Neural progenitor cell (in vitro differentiated cells): ENCODE results near the gene DIRAS2. TPM values are rescaled to one million over a fixed set of nuclear protein-coding genes. Genes with fewer than 3 reads are reported as not detected.
"Not testable (repeated sequence)": the region's sequence is repeated elsewhere in the genome, so short reads cannot be mapped to it uniquely, and the experiment has no call there.

ENCODE experiments used
- DNase-seq: peaks from one replicate; pipeline ENCODE4 v3.0.0-alpha.2; 2016; ENCODE audit warnings: low spot score
- H2AFZ ChIP-seq: fragments of 200-600 bp; sonication (generic); replicated peaks from 2 replicates; pipeline ENCODE4 v1.6.1; 2016; ENCODE audit warnings: antibody characterized with exemption
- H3F3A ChIP-seq: fragments of 200-600 bp; sonication (generic); 2 replicates; pipeline ENCODE4 v1.6.1; 2016; ENCODE audit warnings: antibody characterized with exemption, low read depth
- H3K27ac ChIP-seq: fragments of 200-600 bp; sonication (generic); 2 replicates; pipeline ENCODE4 v1.5.1; 2016; ENCODE audit warnings: mild to moderate bottlenecking
- H3K27me3 ChIP-seq: fragments of 200-600 bp; sonication (generic); 2 replicates; pipeline ENCODE4 v1.6.1; 2016; ENCODE audit warnings: mild to moderate bottlenecking, moderate library complexity
- H3K36me3 ChIP-seq: fragments of 200-600 bp; sonication (generic); 2 replicates; pipeline ENCODE4 v1.5.1; 2016
- H3K4me1 ChIP-seq: fragments of 200-600 bp; sonication (generic); 2 replicates; pipeline ENCODE4 v1.6.1; 2016; ENCODE audit warnings: mixed run types
- H3K4me2 ChIP-seq: fragments of 200-600 bp; sonication (generic); 2 replicates; pipeline ENCODE4 v1.6.1; 2016
- H3K4me3 ChIP-seq: fragments of 200-600 bp; sonication (generic); 2 replicates; pipeline ENCODE4 v1.5.1; 2016
- H3K79me2 ChIP-seq: fragments of 200-600 bp; sonication (generic); 2 replicates; pipeline ENCODE4 v1.6.1; 2016; ENCODE audit warnings: low read depth
- H3K9ac ChIP-seq: fragments of 200-600 bp; sonication (generic); 2 replicates; pipeline ENCODE4 v1.6.1; 2016
- H3K9me3 ChIP-seq: fragments of 200-600 bp; sonication (generic); 2 replicates; pipeline ENCODE4 v1.5.1; 2016; ENCODE audit warnings: low read depth
- H4K20me1 ChIP-seq: fragments of 200-600 bp; sonication (generic); 2 replicates; pipeline ENCODE4 v1.6.1; 2016; ENCODE audit warnings: low read depth
- H3K27ac Mint-ChIP-seq: 3 replicates; pipeline ENCODE4 v1.8.0; 2021; ENCODE audit warnings: mixed read lengths
- H3K27me3 Mint-ChIP-seq: 2 replicates; pipeline ENCODE4 v1.8.0; 2022; ENCODE audit warnings: low read depth, mild to moderate bottlenecking, inconsistent platforms, moderate library complexity, mixed read lengths; ENCODE audit not compliant: insufficient read depth
- H3K36me3 Mint-ChIP-seq: 3 replicates; pipeline ENCODE4 v1.8.0; 2021; ENCODE audit warnings: mixed read lengths
- H3K4me1 Mint-ChIP-seq: 3 replicates; pipeline ENCODE4 v1.8.0; 2021; ENCODE audit warnings: mixed read lengths
- H3K4me3 Mint-ChIP-seq: 3 replicates; pipeline ENCODE4 v1.8.0; 2021; ENCODE audit warnings: mild to moderate bottlenecking, moderate library complexity, mixed read lengths
- H3K9me3 Mint-ChIP-seq: 3 replicates; pipeline ENCODE4 v1.8.0; 2020; ENCODE audit warnings: mixed read lengths
- EZH2 ChIP-seq: fragments of 200-600 bp; sonication (generic); IDR thresholded peaks from 2 replicates; pipeline ENCODE4 v1.6.1; 2017; ENCODE audit warnings: antibody characterized with exemption, mild to moderate bottlenecking, moderate library complexity
- EZH2phosphoT487 ChIP-seq: fragments of 200-600 bp; sonication (generic); IDR thresholded peaks from 2 replicates; pipeline ENCODE4 v1.6.1; 2017; ENCODE audit warnings: antibody characterized with exemption
- total RNA-seq: library from RNA; depleted of rRNA; stranded (reverse); fragments of >200 nt; gene quantifications from 2 replicates; pipeline ENCODE4 v1.2.3, GENCODE V29; 2015; ENCODE audit warnings: low replicate concordance
- TF ChIP-seq, protein P1 (sequence below): fragments of 200-600 bp; sonication (generic); IDR thresholded peaks from 2 replicates; pipeline ENCODE4 v1.5.1; 2017; ENCODE audit warnings: antibody characterized with exemption, mild to moderate bottlenecking

Gene DIRAS2
- total RNA-seq, 1 donor from 2014 or later: not detected

DNA sequence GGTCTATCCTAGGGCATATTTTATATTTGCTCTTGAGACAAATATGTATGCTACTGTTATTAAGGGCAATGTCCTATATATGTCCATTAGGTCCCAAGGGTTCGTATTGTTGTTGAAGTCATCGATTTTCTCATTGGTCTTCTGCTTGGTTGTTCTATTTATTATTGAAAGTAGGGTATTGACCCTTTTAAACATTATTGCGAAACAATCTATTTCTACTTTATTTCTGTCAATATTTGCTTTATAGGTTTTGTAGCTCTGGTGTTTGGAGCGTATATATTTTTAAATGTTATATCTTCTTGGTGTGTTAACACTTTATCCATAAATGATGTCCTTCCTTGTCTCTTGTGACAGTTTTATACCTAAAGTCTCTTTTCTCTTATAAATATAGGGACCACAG is 16.2 kb upstream of the DIRAS2 start:
- Histone ChIP-seq H2AFZ (no peak overlapping the region), H3K4me3 (no peak overlapping the region), H3K36me3 (no peaks in the 10 kb centered on the region), H3K4me1 (no peaks in the 10 kb centered on the region), H3K27me3 (no peaks in the 10 kb centered on the region), H3K4me2 (no peak overlapping the region), H3K9me3 (no peaks in the 10 kb centered on the region), H4K20me1 (no peaks in the 10 kb centered on the region), H3K27ac (no peak overlapping the region), H3K79me2 (no peaks in the 10 kb centered on the region), H3K9ac (no peak overlapping the region), H3F3A (no peaks in the 10 kb centered on the region)
- Mint-ChIP-seq H3K4me1 (no peaks in the 10 kb centered on the region), H3K27ac (no peak overlapping the region), H3K4me3 (no peak overlapping the region), H3K27me3 (no peaks in the 10 kb centered on the region), H3K36me3 (no peaks in the 10 kb centered on the region), H3K9me3 (peaks cover 6% of the 10 kb centered on the region)
- DNase-seq: no peak
- TF ChIP-seq EZH2phosphoT487: no peak
- TF ChIP-seq, protein P1, sequence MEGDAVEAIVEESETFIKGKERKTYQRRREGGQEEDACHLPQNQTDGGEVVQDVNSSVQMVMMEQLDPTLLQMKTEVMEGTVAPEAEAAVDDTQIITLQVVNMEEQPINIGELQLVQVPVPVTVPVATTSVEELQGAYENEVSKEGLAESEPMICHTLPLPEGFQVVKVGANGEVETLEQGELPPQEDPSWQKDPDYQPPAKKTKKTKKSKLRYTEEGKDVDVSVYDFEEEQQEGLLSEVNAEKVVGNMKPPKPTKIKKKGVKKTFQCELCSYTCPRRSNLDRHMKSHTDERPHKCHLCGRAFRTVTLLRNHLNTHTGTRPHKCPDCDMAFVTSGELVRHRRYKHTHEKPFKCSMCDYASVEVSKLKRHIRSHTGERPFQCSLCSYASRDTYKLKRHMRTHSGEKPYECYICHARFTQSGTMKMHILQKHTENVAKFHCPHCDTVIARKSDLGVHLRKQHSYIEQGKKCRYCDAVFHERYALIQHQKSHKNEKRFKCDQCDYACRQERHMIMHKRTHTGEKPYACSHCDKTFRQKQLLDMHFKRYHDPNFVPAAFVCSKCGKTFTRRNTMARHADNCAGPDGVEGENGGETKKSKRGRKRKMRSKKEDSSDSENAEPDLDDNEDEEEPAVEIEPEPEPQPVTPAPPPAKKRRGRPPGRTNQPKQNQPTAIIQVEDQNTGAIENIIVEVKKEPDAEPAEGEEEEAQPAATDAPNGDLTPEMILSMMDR: no peak
- no peak for TF ChIP-seq EZH2

DNA sequence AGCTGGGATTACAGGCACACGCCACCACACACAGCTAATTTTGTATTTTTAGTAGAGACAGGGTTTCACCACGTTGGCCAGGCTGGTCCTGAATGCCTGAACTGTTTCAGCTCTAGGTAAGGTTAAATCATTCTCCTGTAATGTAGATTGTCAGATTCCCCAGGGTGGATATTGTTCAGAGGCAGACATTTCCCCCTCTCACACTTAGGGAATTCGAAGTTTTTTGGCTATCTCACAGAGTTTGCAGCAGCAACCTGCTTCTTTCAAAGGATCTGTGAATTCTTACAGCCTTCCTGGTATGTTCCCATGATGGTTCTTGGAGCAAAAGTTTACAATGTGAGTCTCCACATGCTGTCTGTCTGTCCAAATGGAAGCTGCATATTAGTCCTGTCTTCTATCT is 15.6 kb upstream of the DIRAS2 start:
- no peaks in the 10 kb centered on the region for H3K36me3 ChIP-seq
- TF ChIP-seq EZH2: no peak
- TF ChIP-seq EZH2phosphoT487: no peak
- TF ChIP-seq, protein P1: no peak
- H3K9me3 ChIP-seq: no peaks in the 10 kb centered on the region
- no peaks in the 10 kb centered on the region for H3K79me2 ChIP-seq
- H3K4me2 ChIP-seq: no peak overlapping the region
- DNase-seq: no peak
- H3K4me3 ChIP-seq: no peak overlapping the region
- H3K27me3 ChIP-seq: no peaks in the 10 kb centered on the region
- no peaks in the 10 kb centered on the region for H3K4me1 ChIP-seq
- H3K4me3 Mint-ChIP-seq: no peak overlapping the region
- H3K27ac ChIP-seq: no peak overlapping the region
- no peaks in the 10 kb centered on the region for H3F3A ChIP-seq
- no peak overlapping the region for H3K27ac Mint-ChIP-seq
- H4K20me1 ChIP-seq: no peaks in the 10 kb centered on the region
- no peak overlapping the region for H2AFZ ChIP-seq
- H3K4me1 Mint-ChIP-seq: no peaks in the 10 kb centered on the region
- H3K9ac ChIP-seq: no peak overlapping the region
- peaks cover 5% of the 10 kb centered on the region for H3K9me3 Mint-ChIP-seq
- no peaks in the 10 kb centered on the region for H3K27me3 Mint-ChIP-seq
- H3K36me3 Mint-ChIP-seq: no peaks in the 10 kb centered on the region

DNA sequence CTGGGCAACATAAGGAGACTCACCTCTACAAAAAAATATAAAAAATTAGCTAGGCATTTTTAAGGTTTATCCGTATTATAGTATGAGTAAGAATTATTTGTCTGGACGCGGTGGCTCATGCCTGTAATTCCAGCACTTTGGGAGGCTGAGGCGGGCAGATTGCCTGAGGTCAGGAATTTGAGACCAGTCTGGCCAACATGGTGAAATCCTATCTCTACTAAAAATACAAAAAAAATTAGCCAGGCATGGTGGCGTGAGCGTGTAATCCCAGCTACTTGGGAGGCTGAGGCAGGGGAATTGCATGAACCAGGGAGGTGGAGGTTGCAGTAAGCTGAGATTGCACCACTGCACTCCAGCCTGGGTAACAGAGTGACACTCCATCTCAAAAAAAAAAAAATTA is 14.3 kb upstream of the DIRAS2 start:
- H3K9me3 ChIP-seq, H3K27ac Mint-ChIP-seq, H3K27me3 Mint-ChIP-seq: not testable (repeated sequence)

DNA sequence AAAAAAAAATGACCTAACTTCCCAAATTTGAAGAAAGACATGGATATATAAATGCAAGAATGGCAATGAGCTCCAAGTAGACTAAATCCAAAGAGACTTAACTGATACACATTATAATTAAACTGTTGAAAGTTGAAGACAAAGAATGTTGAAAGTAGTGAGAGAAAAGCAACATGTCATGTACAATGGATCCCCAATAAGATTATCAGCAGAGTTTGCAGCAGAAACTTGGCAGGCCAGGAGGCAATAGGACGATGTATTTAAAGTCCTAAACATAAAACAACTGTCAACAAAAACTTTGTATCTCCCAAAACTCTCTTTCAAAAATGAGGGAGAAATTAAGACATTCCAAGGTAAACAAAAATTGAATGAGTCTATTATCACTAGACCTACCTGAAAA is 8.6 kb upstream of the DIRAS2 start:
- Histone ChIP-seq H4K20me1 (no peaks in the 10 kb centered on the region), H3F3A (no peaks in the 10 kb centered on the region), H2AFZ (no peak overlapping the region), H3K9me3 (peaks cover 14% of the 10 kb centered on the region), H3K79me2 (no peaks in the 10 kb centered on the region), H3K4me1 (no peaks in the 10 kb centered on the region), H3K27me3 (no peaks in the 10 kb centered on the region), H3K27ac (no peak overlapping the region), H3K4me3 (no peak overlapping the region), H3K9ac (no peak overlapping the region), H3K4me2 (no peak overlapping the region), H3K36me3 (no peaks in the 10 kb centered on the region)
- Mint-ChIP-seq H3K9me3 (peaks cover 17% of the 10 kb centered on the region), H3K27me3 (peaks cover 8% of the 10 kb centered on the region), H3K4me1 (no peaks in the 10 kb centered on the region), H3K36me3 (no peaks in the 10 kb centered on the region), H3K27ac (no peak overlapping the region), H3K4me3 (no peak overlapping the region)
- TF ChIP-seq, protein P1: no peak
- no peak for TF ChIP-seq EZH2phosphoT487
- no peak for TF ChIP-seq EZH2
- no peak for DNase-seq

More for the DNA sequence above, 14.3 kb upstream of the DIRAS2 start:
- H3F3A ChIP-seq, H3K4me1 ChIP-seq, H3K4me1 Mint-ChIP-seq, H3K9ac ChIP-seq, H4K20me1 ChIP-seq, H3K79me2 ChIP-seq, H3K4me3 Mint-ChIP-seq, H3K27me3 ChIP-seq, H2AFZ ChIP-seq, H3K36me3 ChIP-seq, H3K9me3 Mint-ChIP-seq, H3K4me2 ChIP-seq, DNase-seq, H3K27ac ChIP-seq, H3K4me3 ChIP-seq, H3K36me3 Mint-ChIP-seq: not testable (repeated sequence)
